Esophagus muscularis mucosa (tissue), 4 donors: ENCODE results near the gene CMAS.

Experiments
- CTCF ChIP-seq, 3 experiments: fragments of 200-600 bp in 2 of 3; fragments of 450-650 bp in 1 of 3; sonication (generic) in 2 of 3; IDR thresholded peaks; one replicate each; pipeline ENCODE4 v1.5.1; 2017 to 2019; ENCODE audit warnings: antibody characterized with exemption in 3 of 3, mild to moderate bottlenecking in 2 of 3, moderate library complexity in 1 of 3
- EP300 ChIP-seq: sonication (generic); formaldehyde crosslinking; IDR thresholded peaks from one replicate; pipeline ENCODE4 v1.6.1; 2017; ENCODE audit warnings: antibody characterized with exemption
- POLR2A ChIP-seq: fragments of 450-650 bp; IDR thresholded peaks from one replicate; pipeline ENCODE4 v1.6.1; 2017; ENCODE audit warnings: antibody characterized with exemption, moderate library complexity, mild to moderate bottlenecking, low read depth
- POLR2AphosphoS5 ChIP-seq, 2 donors: sonication (generic); formaldehyde crosslinking; IDR thresholded peaks; one replicate each; pipeline ENCODE4 v1.6.1; 2017; ENCODE audit warnings: antibody characterized with exemption in 2 of 2

GRCh38 chr12:22002430-22002829 lies 43.6 kb upstream of the CMAS start:
- TF ChIP-seq CTCF (IDR thresholded peaks at IDR 0.05) (no peak), POLR2A (no peak), EP300 (no peak), POLR2AphosphoS5 (IDR thresholded peaks at IDR 0.05) (no peak)
